ENCODE results near the gene ZNF154. TPM values are rescaled to one million over a fixed set of nuclear protein-coding genes. Genes with fewer than 3 reads are reported as not detected.

The ZNF154 gene
- total RNA-seq, 1 donor from 2014 or later, result 26.2 TPM

GRCh38 chr19:57719424-57719823 lies 10.4 kb upstream of the ZNF154 start:
- no peak for TF ChIP-seq CTCF (conservative IDR thresholded peaks at IDR 0.05)
- H3K27me3 Mint-ChIP-seq (ENCODE audit: low read depth), result no peaks in the 10 kb centered on the region
- H3K9me3 Mint-ChIP-seq, result peaks cover 35% of the 10 kb centered on the region
- peaks cover 80% of the 10 kb centered on the region for H3K36me3 Mint-ChIP-seq (ENCODE audit: low read depth)
- H3K4me1 Mint-ChIP-seq, result peaks cover 4% of the 10 kb centered on the region
- no peak for DNase-seq (ENCODE audit: low read depth, low spot score)
- H3K4me3 Mint-ChIP-seq, result no peak overlapping the region
- H3K27ac Mint-ChIP-seq (ENCODE audit: unreplicated experiment), result no peak overlapping the region

- no peak overlapping the region for H3K27ac Mint-ChIP-seq (ENCODE audit: unreplicated experiment)
- TF ChIP-seq CTCF (conservative IDR thresholded peaks at IDR 0.05), result no peak
Observed at GRCh38 chr19:57712222-57712621, 3.2 kb upstream of the ZNF154 start.

GRCh38 chr19:57709616-57710015 lies 612 bp upstream of the ZNF154 start:
- DNase-seq (ENCODE audit: low read depth, low spot score), result no peak
- peak overlapping the region; percentile 98 for H3K4me3 Mint-ChIP-seq
- peaks cover 35% of the 10 kb centered on the region for H3K4me1 Mint-ChIP-seq
- H3K9me3 Mint-ChIP-seq, result peaks cover 28% of the 10 kb centered on the region
- peaks cover 52% of the 10 kb centered on the region for H3K36me3 Mint-ChIP-seq (ENCODE audit: low read depth)
- no peak for TF ChIP-seq CTCF (conservative IDR thresholded peaks at IDR 0.05)
- H3K27me3 Mint-ChIP-seq (ENCODE audit: low read depth), result peaks cover 3% of the 10 kb centered on the region
- no peak overlapping the region for H3K27ac Mint-ChIP-seq (ENCODE audit: unreplicated experiment)

More at GRCh38 chr19:57712222-57712621, 3.2 kb upstream of the ZNF154 start:
- Mint-ChIP-seq H3K4me3 (peak overlapping the region; percentile 36), H3K4me1 (peaks cover 22% of the 10 kb centered on the region), H3K9me3 (peaks cover 19% of the 10 kb centered on the region), H3K36me3 (ENCODE audit: low read depth) (peaks cover 46% of the 10 kb centered on the region), H3K27me3 (ENCODE audit: low read depth) (peaks cover 3% of the 10 kb centered on the region)
- no peak for DNase-seq (ENCODE audit: low read depth, low spot score)

- H3K9me3 Mint-ChIP-seq, result peaks cover 41% of the 10 kb centered on the region
- H3K36me3 Mint-ChIP-seq (ENCODE audit: low read depth), result peaks cover 73% of the 10 kb centered on the region
- no peak for TF ChIP-seq CTCF (conservative IDR thresholded peaks at IDR 0.05)
- peak overlapping the region; percentile 98 for H3K4me3 Mint-ChIP-seq
- H3K4me1 Mint-ChIP-seq, result peaks cover 35% of the 10 kb centered on the region
- no peak for DNase-seq (ENCODE audit: low read depth, low spot score)
- H3K27ac Mint-ChIP-seq (ENCODE audit: unreplicated experiment), result no peak overlapping the region
- peaks cover 3% of the 10 kb centered on the region for H3K27me3 Mint-ChIP-seq (ENCODE audit: low read depth)
Observed at GRCh38 chr19:57706346-57706745, 2.7 kb downstream of the ZNF154 start.

- Mint-ChIP-seq H3K27me3 (ENCODE audit: low read depth) (no peaks in the 10 kb centered on the region), H3K4me1 (peaks cover 9% of the 10 kb centered on the region), H3K36me3 (ENCODE audit: low read depth) (peaks cover 85% of the 10 kb centered on the region), H3K9me3 (peaks cover 37% of the 10 kb centered on the region), H3K27ac (ENCODE audit: unreplicated experiment) (no peak overlapping the region), H3K4me3 (no peak overlapping the region)
- TF ChIP-seq CTCF (conservative IDR thresholded peaks at IDR 0.05), result no peak
- DNase-seq (ENCODE audit: low read depth, low spot score), result no peak
Observed at GRCh38 chr19:57701625-57702024, 7.4 kb downstream of the ZNF154 start.

GRCh38 chr19:57689750-57690149 lies 19.3 kb downstream of the ZNF154 start:
- Mint-ChIP-seq H3K9me3 (peaks cover 42% of the 10 kb centered on the region), H3K27me3 (ENCODE audit: low read depth) (peaks cover 5% of the 10 kb centered on the region), H3K27ac (ENCODE audit: unreplicated experiment) (no peak overlapping the region), H3K4me1 (no peaks in the 10 kb centered on the region), H3K4me3 (peak overlapping the region; percentile 44), H3K36me3 (ENCODE audit: low read depth) (peaks cover 83% of the 10 kb centered on the region)
- TF ChIP-seq CTCF (conservative IDR thresholded peaks at IDR 0.05), result no peak
- DNase-seq (ENCODE audit: low read depth, low spot score), result no peak
